Measurements from ENCODE around the gene C16orf46. TPM values are rescaled to one million over a fixed set of nuclear protein-coding genes. Genes with fewer than 3 reads are reported as not detected.

C16orf46 gene
- polyA plus RNA-seq, 1 donor from 2014 or later = 8.7 TPM

DNA sequence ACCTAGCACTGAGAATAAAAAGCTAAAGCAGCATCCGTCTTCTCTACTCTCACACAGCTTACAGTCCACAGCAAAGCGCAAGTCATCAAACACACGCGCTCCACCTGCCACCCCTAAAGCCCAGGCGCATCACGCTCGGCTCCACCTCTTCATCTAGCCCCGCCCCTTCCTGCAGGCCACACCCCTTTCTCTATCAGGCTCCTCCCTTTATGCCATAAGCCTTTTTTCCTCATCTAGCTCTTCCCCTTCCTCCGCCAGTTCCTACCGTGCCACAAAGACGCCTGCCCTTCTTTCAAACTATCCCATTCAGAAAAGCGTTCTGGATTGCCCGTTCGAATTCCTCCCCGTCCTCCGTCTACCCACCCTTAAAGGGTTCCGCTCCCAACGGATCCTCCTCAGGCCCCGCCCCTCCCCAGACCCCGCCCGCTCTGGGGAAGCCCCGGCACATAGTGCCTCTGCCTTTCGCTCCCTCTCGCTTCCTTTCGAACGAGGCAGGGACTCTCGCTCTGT lies 417 bp downstream of the C16orf46 start:
- H3K9ac ChIP-seq (ENCODE audit: low read length) = peak overlapping the region; percentile 96
- no peaks in the 10 kb centered on the region for H3K9me3 ChIP-seq (ENCODE audit: low read length)
- no peaks in the 10 kb centered on the region for H3K9me2 ChIP-seq (ENCODE audit: insufficient read depth, low read length)
- H3K27ac ChIP-seq (ENCODE audit: low read length) = peak overlapping the region; percentile 99
- no peaks in the 10 kb centered on the region for H3F3A ChIP-seq (ENCODE audit: insufficient read depth, low read length, poor library complexity, severe bottlenecking)
- TF ChIP-seq CTCF (IDR thresholded peaks at IDR 0.05; ENCODE audit: poor library complexity, severe bottlenecking) = no peak
- no peak for TF ChIP-seq EZH2 (IDR thresholded peaks at IDR 0.05; ENCODE audit: borderline replicate concordance, insufficient read depth, low read length, poor library complexity, severe bottlenecking)
- no peak for TF ChIP-seq EP300 (conservative IDR thresholded peaks at IDR 0.05; ENCODE audit: poor library complexity, severe bottlenecking)
- TF ChIP-seq, protein P1, sequence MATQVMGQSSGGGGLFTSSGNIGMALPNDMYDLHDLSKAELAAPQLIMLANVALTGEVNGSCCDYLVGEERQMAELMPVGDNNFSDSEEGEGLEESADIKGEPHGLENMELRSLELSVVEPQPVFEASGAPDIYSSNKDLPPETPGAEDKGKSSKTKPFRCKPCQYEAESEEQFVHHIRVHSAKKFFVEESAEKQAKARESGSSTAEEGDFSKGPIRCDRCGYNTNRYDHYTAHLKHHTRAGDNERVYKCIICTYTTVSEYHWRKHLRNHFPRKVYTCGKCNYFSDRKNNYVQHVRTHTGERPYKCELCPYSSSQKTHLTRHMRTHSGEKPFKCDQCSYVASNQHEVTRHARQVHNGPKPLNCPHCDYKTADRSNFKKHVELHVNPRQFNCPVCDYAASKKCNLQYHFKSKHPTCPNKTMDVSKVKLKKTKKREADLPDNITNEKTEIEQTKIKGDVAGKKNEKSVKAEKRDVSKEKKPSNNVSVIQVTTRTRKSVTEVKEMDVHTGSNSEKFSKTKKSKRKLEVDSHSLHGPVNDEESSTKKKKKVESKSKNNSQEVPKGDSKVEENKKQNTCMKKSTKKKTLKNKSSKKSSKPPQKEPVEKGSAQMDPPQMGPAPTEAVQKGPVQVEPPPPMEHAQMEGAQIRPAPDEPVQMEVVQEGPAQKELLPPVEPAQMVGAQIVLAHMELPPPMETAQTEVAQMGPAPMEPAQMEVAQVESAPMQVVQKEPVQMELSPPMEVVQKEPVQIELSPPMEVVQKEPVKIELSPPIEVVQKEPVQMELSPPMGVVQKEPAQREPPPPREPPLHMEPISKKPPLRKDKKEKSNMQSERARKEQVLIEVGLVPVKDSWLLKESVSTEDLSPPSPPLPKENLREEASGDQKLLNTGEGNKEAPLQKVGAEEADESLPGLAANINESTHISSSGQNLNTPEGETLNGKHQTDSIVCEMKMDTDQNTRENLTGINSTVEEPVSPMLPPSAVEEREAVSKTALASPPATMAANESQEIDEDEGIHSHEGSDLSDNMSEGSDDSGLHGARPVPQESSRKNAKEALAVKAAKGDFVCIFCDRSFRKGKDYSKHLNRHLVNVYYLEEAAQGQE (IDR thresholded peaks at IDR 0.05; ENCODE audit: borderline replicate concordance) = no peak
- no peak for TF ChIP-seq POLR2AphosphoS5 (IDR thresholded peaks at IDR 0.05)
- no peak for TF ChIP-seq MXI1 (conservative IDR thresholded peaks at IDR 0.05; ENCODE audit: poor library complexity, severe bottlenecking)
- TF ChIP-seq RAD21 (conservative IDR thresholded peaks at IDR 0.05) = no peak
- TF ChIP-seq TAF1 (IDR thresholded peaks at IDR 0.05; ENCODE audit: low read depth) = no peak
- peak overlapping the region; percentile 87 for H3K4me3 ChIP-seq (ENCODE audit: low read length)
- H3K27me3 ChIP-seq (ENCODE audit: insufficient read depth, low read depth, low read length) = no peaks in the 10 kb centered on the region
- peak overlapping the region; percentile 65 for H3K4me2 ChIP-seq (ENCODE audit: low read length)
- peaks cover 6% of the 10 kb centered on the region for H3K79me2 ChIP-seq (replicated peaks; ENCODE audit: insufficient read depth, low read length)
- no peaks in the 10 kb centered on the region for H4K20me1 ChIP-seq (ENCODE audit: insufficient read depth)
- no peaks in the 10 kb centered on the region for H3K36me3 ChIP-seq (ENCODE audit: insufficient read depth, low read length)
- peak overlapping the region; percentile 98 for H2AFZ ChIP-seq (ENCODE audit: low read depth, low read length)

- no peaks in the 10 kb centered on the region for H3K36me3 ChIP-seq (ENCODE audit: insufficient read depth, low read length)
- no peaks in the 10 kb centered on the region for H3F3A ChIP-seq (ENCODE audit: insufficient read depth, low read length, poor library complexity, severe bottlenecking)
- H3K4me3 ChIP-seq (ENCODE audit: low read length) = no peak overlapping the region
- no peak overlapping the region for H3K27ac ChIP-seq (ENCODE audit: low read length)
- no peaks in the 10 kb centered on the region for H3K27me3 ChIP-seq (ENCODE audit: insufficient read depth, low read depth, low read length)
- H3K9me3 ChIP-seq (ENCODE audit: low read length) = no peaks in the 10 kb centered on the region
- no peaks in the 10 kb centered on the region for H3K9me2 ChIP-seq (ENCODE audit: insufficient read depth, low read length)
- H3K9ac ChIP-seq (ENCODE audit: low read length) = no peak overlapping the region
- H3K79me2 ChIP-seq (replicated peaks; ENCODE audit: insufficient read depth, low read length) = peaks cover 6% of the 10 kb centered on the region
- H3K4me2 ChIP-seq (ENCODE audit: low read length) = no peak overlapping the region
- no peaks in the 10 kb centered on the region for H4K20me1 ChIP-seq (ENCODE audit: insufficient read depth)
- TF ChIP-seq SMC3 (conservative IDR thresholded peaks at IDR 0.05; ENCODE audit: poor library complexity) (no peak), MXI1 (conservative IDR thresholded peaks at IDR 0.05; ENCODE audit: poor library complexity, severe bottlenecking) (no peak), TAF1 (IDR thresholded peaks at IDR 0.05; ENCODE audit: low read depth) (no peak), CTCF (IDR thresholded peaks at IDR 0.05; ENCODE audit: poor library complexity, severe bottlenecking) (no peak), RAD21 (conservative IDR thresholded peaks at IDR 0.05) (no peak), POLR2AphosphoS5 (IDR thresholded peaks at IDR 0.05) (no peak), EZH2 (IDR thresholded peaks at IDR 0.05; ENCODE audit: borderline replicate concordance, insufficient read depth, low read length, poor library complexity, severe bottlenecking) (no peak), EP300 (conservative IDR thresholded peaks at IDR 0.05; ENCODE audit: poor library complexity, severe bottlenecking) (no peak)
- TF ChIP-seq, protein P1 (IDR thresholded peaks at IDR 0.05; ENCODE audit: borderline replicate concordance) = no peak
- no peak overlapping the region for H2AFZ ChIP-seq (ENCODE audit: low read depth, low read length)
Measured at GRCh38 chr16:81073560-81074330, 3.3 kb downstream of the C16orf46 start.

All from neural cell (in vitro differentiated cells).